ENCODE measurements around the gene SIN3B.

GRCh38 chr19:16887353-16888265, 58.4 kb downstream of the SIN3B start:
- TF ChIP-seq POLR2AphosphoS5 (IDR thresholded peaks at IDR 0.05) (no peak), POLR2A (IDR thresholded peaks at IDR 0.05) (no peak)

Data from transverse colon (tissue), 3 donors.